ENCODE measurements around the gene THOC6.

The THOC6 gene

GRCh38 chr16:3017794-3018506 lies 5.9 kb upstream of the THOC6 start, which contains the start of gene CLDN6:
TSS of gene CLDN6 (minus strand) at chr16:3018183. CDS start at chr16:3016021, 2,162 bp downstream.
- DNase-seq, result peak; percentile 28

GRCh38 chr16:3019594-3020246 lies 4.1 kb upstream of the THOC6 start:
- DNase-seq, result no peak

- peak; percentile 77 for DNase-seq
Measured at GRCh38 chr16:3020247-3020603, 3.6 kb upstream of the THOC6 start, which contains the start of gene TNFRSF12A. TSS of gene TNFRSF12A (plus strand) at chr16:3020368. CDS start at chr16:3020398, 30 bp downstream.

GRCh38 chr16:3020604-3021448 lies 3.0 kb upstream of the THOC6 start:
- no peak for DNase-seq

GRCh38 chr16:3021449-3022207 lies 2.2 kb upstream of the THOC6 start:
- peak; percentile 71 for DNase-seq

- peak; percentile 85 for DNase-seq
Measured at GRCh38 chr16:3022208-3022683, 1.6 kb upstream of the THOC6 start.

- peak; percentile 19 for DNase-seq
Measured at GRCh38 chr16:3022684-3023414, 986 bp upstream of the THOC6 start.

- DNase-seq, result no peak
Measured at GRCh38 chr16:3023415-3023668, 493 bp upstream of the THOC6 start.

- DNase-seq, result no peak
Measured at GRCh38 chr16:3025032-3026002, 1.5 kb downstream of the THOC6 start.

- no peak for DNase-seq
Measured at GRCh38 chr16:3026003-3026378, 2.2 kb downstream of the THOC6 start.

- DNase-seq, result no peak
Measured at GRCh38 chr16:3026609-3027488, 3.0 kb downstream of the THOC6 start.

- no peak for DNase-seq
Measured at GRCh38 chr16:3027489-3027795, 3.6 kb downstream of the THOC6 start.

- DNase-seq, result peak; percentile 91
Measured at GRCh38 chr16:3027983-3028715, 4.3 kb downstream of the THOC6 start.

- no peak for DNase-seq
Measured at GRCh38 chr16:3028716-3029319, 5.0 kb downstream of the THOC6 start.

GRCh38 chr16:3029491-3030221 lies 5.8 kb downstream of the THOC6 start:
- DNase-seq, result peak; percentile 59

- no peak for DNase-seq
Measured at GRCh38 chr16:3030222-3031212, 6.7 kb downstream of the THOC6 start.

GRCh38 chr16:3032624-3033023 lies 8.8 kb downstream of the THOC6 start:
- no peak for DNase-seq

All from activated CD4-positive, alpha-beta T cell treated with anti-CD3 and anti-CD28 coated beads, Interleukin-2, amount 50 U/mL, for 16 hours (primary cell).